Neural cell (in vitro differentiated cells): ENCODE measurements around the gene CLSTN2. TPM values are rescaled to one million over a fixed set of nuclear protein-coding genes. Genes with fewer than 3 reads are reported as not detected.

Source experiments
- H2AFZ ChIP-seq: fragments of 200-600, 300-800 bp; sonication (generic), shearing (Covaris generic); 2 replicates; pipeline ENCODE4 v1.6.0; 2014; ENCODE audit warnings: low read depth, mild to moderate bottlenecking, antibody characterized with exemption, low read length, moderate library complexity
- H3F3A ChIP-seq: fragments of 200-600 bp; shearing (Covaris generic); 2 replicates; pipeline ENCODE4 v1.6.1; 2016; ENCODE audit warnings: mild to moderate bottlenecking, moderate library complexity, mixed read lengths, antibody characterized with exemption, low read length; ENCODE audit not compliant: insufficient read depth, poor library complexity, severe bottlenecking
- H3K27ac ChIP-seq: fragments of 200-600, 300-800 bp; sonication (generic), shearing (Covaris generic); 2 replicates; pipeline ENCODE4 v1.5.1; 2014; ENCODE audit warnings: mild to moderate bottlenecking, low read length, moderate library complexity
- H3K27me3 ChIP-seq: fragments of 300-800, 200-600 bp; sonication (generic), shearing (Covaris generic); 2 replicates; pipeline ENCODE4 v1.6.0; 2014; ENCODE audit warnings: mild to moderate bottlenecking, low read depth, low read length, moderate library complexity; ENCODE audit not compliant: insufficient read depth
- H3K36me3 ChIP-seq: fragments of 300-800, 200-600 bp; sonication (generic), shearing (Covaris generic); 2 replicates; pipeline ENCODE4 v1.5.1; 2014; ENCODE audit warnings: mild to moderate bottlenecking, antibody characterized with exemption, low read length, moderate library complexity; ENCODE audit not compliant: insufficient read depth
- H3K4me2 ChIP-seq: fragments of 300-800, 200-600 bp; sonication (generic), shearing (Covaris generic); 2 replicates; pipeline ENCODE4 v1.6.0; 2014; ENCODE audit warnings: mild to moderate bottlenecking, low read length
- H3K4me3 ChIP-seq: fragments of 300-800, 200-600 bp; sonication (generic), shearing (Covaris generic); 2 replicates; pipeline ENCODE4 v1.5.1; 2014; ENCODE audit warnings: mild to moderate bottlenecking, low read length, moderate library complexity
- H3K79me2 ChIP-seq: fragments of 200-600 bp; shearing (Covaris generic); replicated peaks from 2 replicates; pipeline ENCODE4 v1.6.0; 2014; ENCODE audit warnings: mild to moderate bottlenecking, low read length, moderate library complexity; ENCODE audit not compliant: insufficient read depth
- H3K9ac ChIP-seq: fragments of 300-800, 200-600 bp; sonication (generic), shearing (Covaris generic); 2 replicates; pipeline ENCODE4 v1.6.1; 2016; ENCODE audit warnings: mild to moderate bottlenecking, low read length, mixed read lengths
- H3K9me2 ChIP-seq: fragments of 200-600 bp; shearing (Covaris generic); 2 replicates; pipeline ENCODE4 v1.6.1; 2016; ENCODE audit warnings: mild to moderate bottlenecking, low read length, mixed read lengths; ENCODE audit not compliant: insufficient read depth
- H3K9me3 ChIP-seq: fragments of 200-600, 300-800 bp; sonication (generic), shearing (Covaris generic); 2 replicates; pipeline ENCODE4 v1.6.1; 2016; ENCODE audit warnings: mild to moderate bottlenecking, mixed run types, low read length, moderate library complexity, mixed read lengths
- H4K20me1 ChIP-seq: fragments of 200-600 bp; shearing (Covaris generic); 2 replicates; pipeline ENCODE4 v1.6.1; 2016; ENCODE audit warnings: mild to moderate bottlenecking, mixed run types; ENCODE audit not compliant: insufficient read depth
- EP300 ChIP-seq: fragments of 450-650 bp; conservative IDR thresholded peaks from 2 replicates; pipeline ENCODE4 v1.6.1; 2014; ENCODE audit warnings: antibody characterized with exemption, mild to moderate bottlenecking, moderate library complexity; ENCODE audit not compliant: poor library complexity, severe bottlenecking
- EZH2 ChIP-seq: fragments of 200-600, 300-800 bp; shearing (Covaris generic), sonication (generic); IDR thresholded peaks from 2 replicates; pipeline ENCODE4 v1.6.1; 2014; ENCODE audit warnings: antibody characterized with exemption, low read length, borderline replicate concordance, mild to moderate bottlenecking; ENCODE audit not compliant: insufficient read depth, poor library complexity, severe bottlenecking
- MXI1 ChIP-seq: fragments of 450-650 bp; conservative IDR thresholded peaks from 2 replicates; pipeline ENCODE4 v1.6.1; 2014; ENCODE audit warnings: antibody characterized with exemption, mild to moderate bottlenecking; ENCODE audit not compliant: poor library complexity, severe bottlenecking
- POLR2AphosphoS5 ChIP-seq: IDR thresholded peaks from 2 replicates; pipeline ENCODE4 v1.6.1; 2012
- RAD21 ChIP-seq: fragments of 450-650 bp; conservative IDR thresholded peaks from 2 replicates; pipeline ENCODE4 v1.6.1; 2014; ENCODE audit warnings: antibody characterized with exemption, mild to moderate bottlenecking, moderate library complexity
- SMC3 ChIP-seq: fragments of 450-650 bp; conservative IDR thresholded peaks from 2 replicates; pipeline ENCODE4 v1.6.1; 2014; ENCODE audit warnings: antibody characterized with exemption, mild to moderate bottlenecking, moderate library complexity; ENCODE audit not compliant: poor library complexity
- TAF1 ChIP-seq: IDR thresholded peaks from 2 replicates; pipeline ENCODE4 v1.6.1; 2012; ENCODE audit warnings: low read depth
- polyA plus RNA-seq: library from polyadenylated mRNA; depleted of rRNA; stranded (reverse); fragments of >200 nt; gene quantifications from 2 replicates; pipeline ENCODE4 v1.2.3, GENCODE V29; 2014
- TF ChIP-seq, protein P1 (sequence below): fragments of 450-650 bp; IDR thresholded peaks from 2 replicates; pipeline ENCODE4 v1.5.1; 2014; ENCODE audit warnings: antibody characterized with exemption, mild to moderate bottlenecking, moderate library complexity; ENCODE audit not compliant: poor library complexity, severe bottlenecking
- TF ChIP-seq, protein P2 (sequence below): IDR thresholded peaks from 2 replicates; pipeline ENCODE4 v1.6.1; 2012; ENCODE audit warnings: borderline replicate concordance

CLSTN2 gene
- polyA plus RNA-seq, 1 donor from 2014 or later, result 10.7 TPM

DNA sequence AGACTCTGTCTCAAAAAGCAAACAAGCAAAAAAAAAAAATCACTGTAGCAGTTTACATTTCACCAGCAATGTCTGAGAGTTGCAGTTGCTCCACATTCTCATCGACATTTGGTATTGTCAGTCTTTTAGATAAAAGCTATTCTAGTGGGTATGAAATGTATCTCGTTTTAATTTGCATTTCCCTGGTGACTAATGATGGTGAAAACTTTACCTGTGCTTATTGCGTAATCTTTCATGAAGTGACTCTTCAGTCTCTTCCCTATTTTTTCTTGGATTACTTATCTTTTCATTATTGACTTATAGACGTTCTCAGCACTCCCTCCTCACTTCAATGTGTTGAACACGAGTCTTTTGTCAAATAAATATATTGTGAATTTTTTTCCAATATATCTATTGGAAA lies 37.2 kb upstream of the CLSTN2 start:
- Histone ChIP-seq H3K27ac (no peak overlapping the region), H3K9ac (no peak overlapping the region), H3K36me3 (no peaks in the 10 kb centered on the region)

DNA sequence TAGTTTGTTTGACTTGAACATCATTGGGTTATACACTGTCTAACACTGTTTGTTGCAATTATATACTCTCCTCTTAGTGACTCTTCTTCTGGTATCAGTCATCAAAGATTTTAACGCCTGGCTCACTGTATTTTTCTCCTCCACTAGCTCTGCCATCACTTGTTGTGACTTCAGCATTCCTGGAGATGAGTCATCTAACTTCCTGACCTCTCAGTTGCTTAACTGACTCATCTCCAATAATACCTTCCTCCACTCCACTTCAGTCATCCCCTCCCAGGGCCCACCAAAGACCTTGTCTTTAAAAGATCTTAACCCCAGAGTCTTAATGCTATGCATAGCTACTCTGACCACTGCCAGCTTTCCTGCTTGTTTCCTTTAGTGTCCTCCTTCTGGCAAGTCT lies 28.6 kb upstream of the CLSTN2 start:
- H3K79me2 ChIP-seq, result no peaks in the 10 kb centered on the region
- H3K36me3 ChIP-seq, result no peaks in the 10 kb centered on the region
- H2AFZ ChIP-seq, result no peak overlapping the region
- no peak overlapping the region for H3K9ac ChIP-seq
- no peak overlapping the region for H3K4me2 ChIP-seq
- H3K4me3 ChIP-seq, result no peak overlapping the region
- H3K9me3 ChIP-seq, result no peaks in the 10 kb centered on the region
- no peaks in the 10 kb centered on the region for H3K9me2 ChIP-seq
- H3F3A ChIP-seq, result no peaks in the 10 kb centered on the region
- no peak for TF ChIP-seq SMC3
- TF ChIP-seq MXI1, result no peak
- TF ChIP-seq, protein P1, sequence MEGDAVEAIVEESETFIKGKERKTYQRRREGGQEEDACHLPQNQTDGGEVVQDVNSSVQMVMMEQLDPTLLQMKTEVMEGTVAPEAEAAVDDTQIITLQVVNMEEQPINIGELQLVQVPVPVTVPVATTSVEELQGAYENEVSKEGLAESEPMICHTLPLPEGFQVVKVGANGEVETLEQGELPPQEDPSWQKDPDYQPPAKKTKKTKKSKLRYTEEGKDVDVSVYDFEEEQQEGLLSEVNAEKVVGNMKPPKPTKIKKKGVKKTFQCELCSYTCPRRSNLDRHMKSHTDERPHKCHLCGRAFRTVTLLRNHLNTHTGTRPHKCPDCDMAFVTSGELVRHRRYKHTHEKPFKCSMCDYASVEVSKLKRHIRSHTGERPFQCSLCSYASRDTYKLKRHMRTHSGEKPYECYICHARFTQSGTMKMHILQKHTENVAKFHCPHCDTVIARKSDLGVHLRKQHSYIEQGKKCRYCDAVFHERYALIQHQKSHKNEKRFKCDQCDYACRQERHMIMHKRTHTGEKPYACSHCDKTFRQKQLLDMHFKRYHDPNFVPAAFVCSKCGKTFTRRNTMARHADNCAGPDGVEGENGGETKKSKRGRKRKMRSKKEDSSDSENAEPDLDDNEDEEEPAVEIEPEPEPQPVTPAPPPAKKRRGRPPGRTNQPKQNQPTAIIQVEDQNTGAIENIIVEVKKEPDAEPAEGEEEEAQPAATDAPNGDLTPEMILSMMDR, result no peak
- TF ChIP-seq TAF1, result no peak
- no peak for TF ChIP-seq EZH2
- TF ChIP-seq POLR2AphosphoS5, result no peak
- no peaks in the 10 kb centered on the region for H4K20me1 ChIP-seq
- no peak overlapping the region for H3K27ac ChIP-seq
- no peaks in the 10 kb centered on the region for H3K27me3 ChIP-seq

More for the DNA sequence above, 37.2 kb upstream of the CLSTN2 start:
- Histone ChIP-seq H3K27me3 (no peaks in the 10 kb centered on the region), H3K79me2 (no peaks in the 10 kb centered on the region), H3K4me2 (no peak overlapping the region), H3K4me3 (no peak overlapping the region), H4K20me1 (no peaks in the 10 kb centered on the region), H3K9me2 (no peaks in the 10 kb centered on the region), H3K9me3 (no peaks in the 10 kb centered on the region), H3F3A (no peaks in the 10 kb centered on the region), H2AFZ (no peak overlapping the region)
- TF ChIP-seq RAD21 (no peak), SMC3 (no peak), POLR2AphosphoS5 (no peak), TAF1 (no peak)
- TF ChIP-seq, protein P2, sequence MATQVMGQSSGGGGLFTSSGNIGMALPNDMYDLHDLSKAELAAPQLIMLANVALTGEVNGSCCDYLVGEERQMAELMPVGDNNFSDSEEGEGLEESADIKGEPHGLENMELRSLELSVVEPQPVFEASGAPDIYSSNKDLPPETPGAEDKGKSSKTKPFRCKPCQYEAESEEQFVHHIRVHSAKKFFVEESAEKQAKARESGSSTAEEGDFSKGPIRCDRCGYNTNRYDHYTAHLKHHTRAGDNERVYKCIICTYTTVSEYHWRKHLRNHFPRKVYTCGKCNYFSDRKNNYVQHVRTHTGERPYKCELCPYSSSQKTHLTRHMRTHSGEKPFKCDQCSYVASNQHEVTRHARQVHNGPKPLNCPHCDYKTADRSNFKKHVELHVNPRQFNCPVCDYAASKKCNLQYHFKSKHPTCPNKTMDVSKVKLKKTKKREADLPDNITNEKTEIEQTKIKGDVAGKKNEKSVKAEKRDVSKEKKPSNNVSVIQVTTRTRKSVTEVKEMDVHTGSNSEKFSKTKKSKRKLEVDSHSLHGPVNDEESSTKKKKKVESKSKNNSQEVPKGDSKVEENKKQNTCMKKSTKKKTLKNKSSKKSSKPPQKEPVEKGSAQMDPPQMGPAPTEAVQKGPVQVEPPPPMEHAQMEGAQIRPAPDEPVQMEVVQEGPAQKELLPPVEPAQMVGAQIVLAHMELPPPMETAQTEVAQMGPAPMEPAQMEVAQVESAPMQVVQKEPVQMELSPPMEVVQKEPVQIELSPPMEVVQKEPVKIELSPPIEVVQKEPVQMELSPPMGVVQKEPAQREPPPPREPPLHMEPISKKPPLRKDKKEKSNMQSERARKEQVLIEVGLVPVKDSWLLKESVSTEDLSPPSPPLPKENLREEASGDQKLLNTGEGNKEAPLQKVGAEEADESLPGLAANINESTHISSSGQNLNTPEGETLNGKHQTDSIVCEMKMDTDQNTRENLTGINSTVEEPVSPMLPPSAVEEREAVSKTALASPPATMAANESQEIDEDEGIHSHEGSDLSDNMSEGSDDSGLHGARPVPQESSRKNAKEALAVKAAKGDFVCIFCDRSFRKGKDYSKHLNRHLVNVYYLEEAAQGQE, result no peak

DNA sequence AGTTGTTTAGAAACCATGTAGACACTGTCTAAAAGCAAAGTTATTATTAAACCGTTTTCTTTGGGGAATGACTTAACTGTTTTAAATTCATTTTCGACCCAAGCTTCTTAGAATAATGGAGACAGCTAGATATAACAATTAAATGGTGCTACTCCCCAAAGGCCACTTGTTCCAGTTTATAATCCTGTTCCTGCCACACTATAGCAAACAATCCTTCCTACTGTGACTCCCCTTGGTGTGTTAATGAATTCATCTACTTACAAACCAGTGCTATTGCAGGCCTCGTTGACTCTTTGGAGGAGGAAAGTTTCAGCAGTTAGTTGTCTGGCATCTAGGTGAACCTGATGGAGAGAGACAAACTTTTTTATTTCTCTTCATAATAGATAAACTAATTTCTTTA lies 25.2 kb upstream of the CLSTN2 start:
- Histone ChIP-seq H2AFZ (no peak overlapping the region), H3F3A (no peaks in the 10 kb centered on the region), H3K9me3 (no peaks in the 10 kb centered on the region), H3K9me2 (no peaks in the 10 kb centered on the region), H3K27ac (no peak overlapping the region), H3K36me3 (no peaks in the 10 kb centered on the region), H3K79me2 (no peaks in the 10 kb centered on the region), H4K20me1 (no peaks in the 10 kb centered on the region), H3K4me2 (no peak overlapping the region), H3K4me3 (no peak overlapping the region), H3K27me3 (no peaks in the 10 kb centered on the region), H3K9ac (no peak overlapping the region)
- TF ChIP-seq EZH2, result no peak
- TF ChIP-seq TAF1, result no peak
- TF ChIP-seq, protein P2, result no peak
- no peak for TF ChIP-seq EP300
- no peak for TF ChIP-seq MXI1
- TF ChIP-seq RAD21, result no peak
- TF ChIP-seq SMC3, result no peak
- TF ChIP-seq POLR2AphosphoS5, result no peak
- TF ChIP-seq, protein P1, result no peak
